NCI-H446 treated with DMSO at 0.1 percent for 48 hours (cell line): ENCODE measurements around the gene FAM209B.
"Not testable (repeated sequence)": the region's sequence is repeated elsewhere in the genome, so short reads cannot be mapped to it uniquely, and the experiment has no call there.

Experiments
- DNase-seq: peaks from one replicate; lab custom pipeline; 2025; lab: John Stamatoyannopoulos, UW

FAM209B gene

DNA sequence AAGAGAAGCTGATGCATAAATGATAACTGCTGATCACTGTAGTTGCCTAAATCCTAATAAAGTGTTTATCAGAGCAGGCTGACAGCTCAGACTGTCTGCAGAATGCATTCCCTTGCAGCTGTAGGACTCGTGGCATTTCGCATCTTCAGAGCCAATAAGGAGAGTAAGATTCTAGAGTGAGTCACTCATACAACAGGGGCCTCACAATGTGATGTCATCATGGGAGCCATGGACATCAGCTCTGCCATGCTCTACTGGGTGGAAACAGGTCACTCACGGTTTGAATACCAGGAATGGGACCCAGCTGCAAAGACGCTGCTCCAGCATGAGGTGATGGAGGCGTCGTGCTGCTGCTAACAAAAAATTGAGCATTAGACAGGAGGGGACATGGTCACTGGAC, 7.4 kb downstream of the FAM209B start:
- DNase-seq = no peak

DNA sequence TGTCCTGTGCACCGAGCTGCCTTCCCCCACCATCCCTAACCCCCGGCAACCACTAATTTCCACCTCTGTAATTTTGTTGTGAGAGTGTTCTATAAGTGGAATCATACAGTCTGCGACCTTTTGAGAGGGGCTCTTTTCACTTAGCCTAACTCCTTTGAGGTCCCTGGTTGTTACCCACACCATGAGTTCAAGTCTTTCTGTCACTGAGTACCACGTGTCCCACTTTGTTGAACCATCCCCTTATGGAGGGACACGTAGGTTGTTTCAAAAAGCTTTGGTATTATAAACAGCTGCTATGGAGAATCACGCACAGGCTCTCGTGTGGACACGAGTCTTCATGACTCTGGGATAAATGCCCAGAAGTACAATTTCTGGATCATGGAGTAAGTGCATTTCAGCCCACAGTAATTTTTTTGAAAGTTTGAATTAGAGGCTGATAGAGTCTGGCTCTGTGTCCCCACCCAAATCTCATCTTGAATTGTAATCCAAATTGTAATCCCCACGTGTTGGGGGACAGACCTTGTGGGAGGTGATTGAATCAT, 9.5 kb downstream of the FAM209B start:
- no peak for DNase-seq

- no peak for DNase-seq
Observed at GRCh38 chr20:56551571-56551970, 18.5 kb downstream of the FAM209B start.

- DNase-seq = no peak
Observed at GRCh38 chr20:56552911-56553629, 20.0 kb downstream of the FAM209B start.

GRCh38 chr20:56554869-56555268, 21.8 kb downstream of the FAM209B start:
- peak; percentile 97 for DNase-seq

DNA sequence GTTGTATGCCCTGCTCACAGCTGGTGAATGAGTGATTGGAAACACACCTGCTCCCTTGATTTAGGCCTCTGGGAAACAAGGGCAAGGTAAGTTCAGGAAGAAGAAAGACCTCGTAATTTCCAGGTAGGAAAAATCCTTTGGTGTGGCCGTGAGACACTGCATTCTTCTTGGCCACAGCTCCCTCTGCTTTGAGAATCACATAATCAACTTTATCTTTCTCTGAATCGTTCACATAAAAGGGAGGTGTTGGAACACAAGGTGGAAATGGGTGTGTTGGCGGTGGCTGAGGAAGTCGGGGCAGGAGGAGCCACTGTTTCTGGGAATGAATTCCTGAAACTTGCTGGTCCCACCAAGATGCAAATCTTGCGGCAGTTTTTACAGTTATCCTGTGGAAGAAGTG, 25.9 kb downstream of the FAM209B start:
- no peak for DNase-seq

DNA sequence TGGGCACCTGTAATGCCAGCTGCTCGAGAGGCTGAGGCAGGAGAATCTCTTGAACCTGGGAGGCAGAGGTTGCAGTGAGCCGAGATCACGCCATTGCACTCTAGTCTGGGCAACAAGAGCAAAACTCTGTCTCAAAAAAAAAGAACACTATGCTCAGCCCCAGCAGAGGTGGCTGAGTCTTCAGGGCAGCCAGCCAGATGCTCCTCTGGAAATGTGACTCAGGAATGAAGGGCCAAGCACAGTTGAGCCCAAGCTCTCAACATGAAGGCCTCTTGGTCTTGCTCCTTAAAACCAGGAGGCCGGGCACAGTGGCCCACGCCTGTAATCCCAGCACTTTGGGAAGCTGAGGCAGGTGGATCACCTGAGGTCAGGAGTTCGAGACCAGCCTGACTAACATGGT, 31.5 kb downstream of the FAM209B start:
- not testable (repeated sequence) for DNase-seq

DNA sequence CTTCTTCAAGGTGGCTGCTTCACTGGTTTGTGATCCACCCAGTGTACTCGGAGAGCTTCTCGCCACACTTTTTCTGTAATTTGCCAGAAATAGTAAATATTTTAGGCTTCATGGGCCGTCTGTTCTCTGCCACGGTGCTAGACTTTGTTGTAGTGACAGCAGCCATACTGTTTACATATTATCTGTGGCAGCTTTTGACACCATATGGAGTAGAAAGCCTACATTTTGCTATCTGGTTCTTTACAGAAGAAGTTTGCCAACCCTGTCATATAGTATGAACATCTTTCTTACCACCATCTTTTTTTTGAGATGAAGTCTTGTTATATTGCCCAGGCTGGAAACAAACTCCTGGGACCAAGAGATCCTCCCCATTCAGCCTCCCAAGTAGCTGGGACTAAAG, 32.5 kb downstream of the FAM209B start:
- DNase-seq = no peak

GRCh38 chr20:56566621-56567020, 33.6 kb downstream of the FAM209B start:
- DNase-seq = no peak

DNA sequence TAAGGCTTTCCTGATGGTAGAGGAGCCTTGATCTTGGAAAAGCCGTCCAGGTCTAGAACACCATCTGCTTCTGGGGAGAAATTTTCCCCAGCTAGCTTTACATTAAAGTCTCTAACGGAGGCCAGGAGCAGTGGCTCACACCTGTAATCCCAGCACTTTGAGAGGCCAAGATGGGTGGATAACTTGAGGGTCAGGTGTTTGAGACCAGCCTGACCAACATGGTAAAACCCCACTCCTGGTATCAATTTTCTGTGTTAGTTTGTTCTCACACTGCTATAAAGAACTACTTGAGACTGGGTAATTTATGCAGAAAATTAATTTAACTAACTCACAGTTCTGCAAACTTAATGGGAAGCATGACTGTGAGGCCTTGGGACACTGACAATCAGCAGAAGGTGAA, 37.8 kb downstream of the FAM209B start:
- no peak for DNase-seq

- no peak for DNase-seq
Observed at GRCh38 chr20:56572172-56572571, 39.1 kb downstream of the FAM209B start.

DNA sequence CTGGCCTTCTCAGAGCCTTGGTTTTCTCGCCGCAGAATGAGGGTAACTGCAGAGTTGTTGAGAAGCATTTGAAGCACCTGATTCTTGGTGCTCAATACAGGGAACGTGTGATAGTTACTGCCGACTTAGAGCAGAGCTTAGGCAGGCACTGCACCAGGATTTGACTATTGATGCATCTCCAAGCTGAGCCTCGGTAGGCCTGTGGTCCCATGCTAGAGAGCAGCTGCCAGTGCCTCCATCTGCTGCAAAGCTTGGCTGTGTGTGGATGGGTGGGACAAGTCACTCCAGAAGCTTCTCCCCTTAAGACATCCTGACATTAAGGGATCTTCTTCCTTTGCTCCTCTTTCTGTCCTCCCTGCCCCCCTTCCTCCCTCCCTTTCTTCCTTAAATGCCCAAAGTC, 40.9 kb downstream of the FAM209B start:
- DNase-seq = no peak

- no peak for DNase-seq
Observed at GRCh38 chr20:56574531-56575142, 41.6 kb downstream of the FAM209B start.

GRCh38 chr20:56575157-56575556, 42.1 kb downstream of the FAM209B start:
- DNase-seq = no peak

DNA sequence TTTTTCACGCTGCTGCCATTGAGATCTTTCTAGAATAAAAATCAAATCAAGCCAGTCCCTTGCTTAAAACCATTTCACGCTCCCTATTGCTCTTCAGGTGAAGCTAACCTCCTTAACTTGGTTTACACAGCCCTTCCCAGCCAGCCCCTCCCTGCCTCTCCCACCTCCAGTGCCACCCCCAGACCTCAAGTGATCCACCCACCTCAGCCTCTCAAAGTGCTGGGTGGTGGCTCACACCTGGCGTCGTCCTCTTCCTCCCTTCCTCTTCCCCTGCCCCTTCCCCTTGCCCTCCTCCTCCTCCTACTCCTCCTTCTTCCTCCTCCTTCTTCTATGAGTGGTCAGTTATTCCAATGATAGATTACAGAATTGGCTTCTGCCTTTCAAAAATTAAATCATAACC, 42.9 kb downstream of the FAM209B start:
- DNase-seq = no peak

GRCh38 chr20:56579301-56579710, 46.3 kb downstream of the FAM209B start:
- no peak for DNase-seq

- no peak for DNase-seq
Observed at GRCh38 chr20:56580226-56580625, 47.2 kb downstream of the FAM209B start.

DNA sequence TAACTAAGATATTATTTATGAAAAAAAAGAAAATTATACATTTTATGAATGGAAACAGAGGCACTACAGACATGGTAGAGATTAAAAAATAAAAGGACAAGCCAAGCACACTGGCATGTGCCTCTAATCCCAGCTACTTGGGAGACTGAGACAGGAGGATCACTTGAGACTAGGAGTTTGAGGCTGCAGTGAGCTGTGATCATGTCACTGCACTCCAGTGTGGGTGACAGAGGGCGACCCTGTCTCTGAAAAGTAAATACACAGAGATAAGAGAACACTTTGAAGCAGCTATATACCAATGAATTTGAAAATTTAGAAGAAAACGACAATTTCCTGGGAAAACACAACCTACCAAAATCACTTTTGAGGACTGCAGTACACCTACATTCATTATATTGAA, 48.7 kb downstream of the FAM209B start:
- no peak for DNase-seq

DNA sequence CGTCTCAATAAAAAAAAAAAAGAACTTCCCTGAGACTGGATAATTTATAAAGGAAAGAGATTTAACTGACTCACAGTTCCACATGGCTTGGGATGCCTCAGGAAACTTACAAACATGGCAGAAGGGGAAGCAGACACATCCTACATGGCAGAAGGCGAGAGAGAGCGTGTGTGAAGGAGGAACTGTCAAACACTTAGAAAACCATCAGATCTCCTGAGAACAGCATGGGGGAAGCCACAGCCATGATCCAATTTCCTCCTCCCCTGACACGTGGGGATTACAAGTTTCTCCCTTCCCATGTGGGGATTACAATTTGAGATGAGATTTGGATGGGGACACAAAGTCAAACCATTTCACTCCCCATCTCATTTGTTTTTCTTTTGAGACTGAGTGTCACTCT, 49.5 kb downstream of the FAM209B start:
- DNase-seq = no peak

DNA sequence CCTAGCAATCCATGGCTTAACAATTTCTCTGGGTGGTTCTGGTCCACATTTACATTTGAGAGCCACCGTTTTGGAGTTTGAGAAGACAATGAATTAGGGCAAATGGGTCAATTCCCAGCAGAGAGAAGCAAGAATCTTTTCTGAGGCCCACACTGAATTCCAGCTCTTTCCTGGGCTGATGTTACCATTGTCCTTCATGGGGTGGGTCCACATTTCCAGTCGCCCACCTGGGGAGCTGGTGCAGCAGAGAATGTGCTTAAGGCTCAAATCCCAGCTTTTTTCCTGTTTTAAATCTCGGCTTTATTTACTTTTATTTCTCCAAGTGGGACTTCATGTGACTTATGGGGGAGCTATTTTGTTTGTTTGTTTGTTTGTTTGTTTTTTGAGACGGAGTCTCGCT, 51.9 kb downstream of the FAM209B start:
- DNase-seq = no peak
